ENCODE measurements around the gene OR6K3.
"Not testable (repeated sequence)": the region's sequence is repeated elsewhere in the genome, so short reads cannot be mapped to it uniquely, and the experiment has no call there.

The OR6K3 gene

GRCh38 chr1:158692356-158692755 is 28.2 kb downstream of the OR6K3 start (continued):
- TF ChIP-seq PATZ1 (CRISPR knock-in tag; IDR thresholded peaks at IDR 0.05; ENCODE audit: borderline replicate concordance) (no peak), GLIS3 (CRISPR knock-in tag; IDR thresholded peaks at IDR 0.05) (no peak), CSDC2 (CRISPR knock-in tag; IDR thresholded peaks at IDR 0.05) (no peak)

- no peak for TF ChIP-seq TSHZ2 (CRISPR knock-in tag; IDR thresholded peaks at IDR 0.05)
- TF ChIP-seq TCF4 (CRISPR knock-in tag; IDR thresholded peaks at IDR 0.05; ENCODE audit: borderline replicate concordance) = no peak
- no peak for TF ChIP-seq CSRNP3 (CRISPR knock-in tag; IDR thresholded peaks at IDR 0.05)
- TF ChIP-seq PPARA (CRISPR knock-in tag; IDR thresholded peaks at IDR 0.05; ENCODE audit: borderline replicate concordance) = no peak
- TF ChIP-seq ZFP3 (CRISPR knock-in tag; IDR thresholded peaks at IDR 0.05) = no peak
- TF ChIP-seq PATZ1 (CRISPR knock-in tag; IDR thresholded peaks at IDR 0.05; ENCODE audit: borderline replicate concordance) = no peak
- TF ChIP-seq ZC3H10 (CRISPR knock-in tag; IDR thresholded peaks at IDR 0.05) = no peak
- TF ChIP-seq SNAI2 (CRISPR knock-in tag; IDR thresholded peaks at IDR 0.05) = no peak
- TF ChIP-seq ZNF8 (CRISPR knock-in tag; IDR thresholded peaks at IDR 0.05) = no peak
- no peak for ATAC-seq
Observed at GRCh38 chr1:158691907-158692306, 28.6 kb downstream of the OR6K3 start.

GRCh38 chr1:158691149-158691548 is 29.4 kb downstream of the OR6K3 start:
- not testable (repeated sequence) for ATAC-seq

GRCh38 chr1:158689875-158690274 is 30.6 kb downstream of the OR6K3 start:
- no peak for ATAC-seq
- TF ChIP-seq ZNF70 (CRISPR knock-in tag; IDR thresholded peaks at IDR 0.05) = no peak
- no peak for TF ChIP-seq TCF4 (CRISPR knock-in tag; IDR thresholded peaks at IDR 0.05; ENCODE audit: borderline replicate concordance)
- TF ChIP-seq PATZ1 (CRISPR knock-in tag; IDR thresholded peaks at IDR 0.05; ENCODE audit: borderline replicate concordance) = no peak
- TF ChIP-seq CSRNP3 (CRISPR knock-in tag; IDR thresholded peaks at IDR 0.05) = no peak
- no peak for TF ChIP-seq ARNTL (CRISPR knock-in tag; IDR thresholded peaks at IDR 0.05; ENCODE audit: borderline replicate concordance, low read depth)
- TF ChIP-seq GLIS3 (CRISPR knock-in tag; IDR thresholded peaks at IDR 0.05) = no peak
- no peak for TF ChIP-seq OSR1 (CRISPR knock-in tag; IDR thresholded peaks at IDR 0.05)
- TF ChIP-seq RARB (CRISPR knock-in tag; IDR thresholded peaks at IDR 0.05) = no peak
- TF ChIP-seq ESRRG (CRISPR knock-in tag; IDR thresholded peaks at IDR 0.05) = no peak
- TF ChIP-seq CREB5 (CRISPR knock-in tag; IDR thresholded peaks at IDR 0.05; ENCODE audit: low read depth) = no peak
- TF ChIP-seq POU6F1 (CRISPR knock-in tag; IDR thresholded peaks at IDR 0.05; ENCODE audit: borderline replicate concordance, low read depth) = no peak
- TF ChIP-seq ZFP3 (CRISPR knock-in tag; IDR thresholded peaks at IDR 0.05) = no peak
- no peak for TF ChIP-seq BACH2 (CRISPR knock-in tag; IDR thresholded peaks at IDR 0.05; ENCODE audit: borderline replicate concordance)
- no peak for TF ChIP-seq SNAI2 (CRISPR knock-in tag; IDR thresholded peaks at IDR 0.05)
- no peak for TF ChIP-seq CSDC2 (CRISPR knock-in tag; IDR thresholded peaks at IDR 0.05)
- no peak for TF ChIP-seq ZFP30 (CRISPR knock-in tag; IDR thresholded peaks at IDR 0.05)
- no peak for TF ChIP-seq ZNF8 (CRISPR knock-in tag; IDR thresholded peaks at IDR 0.05)
